Stomach (tissue), 9 donors: ENCODE data around the gene MAPK14. TPM values are rescaled to one million over a fixed set of nuclear protein-coding genes. Genes with fewer than 3 reads are reported as not detected.
"Not testable (repeated sequence)": the region's sequence is repeated elsewhere in the genome, so short reads cannot be mapped to it uniquely, and the experiment has no call there.

ENCODE experiments used
- DNase-seq, 2 donors: peaks; one replicate each; pipeline versions ENCODE4 v3.0.0 to v3.0.0-alpha.2; 2013 to 2019
- H3K27ac ChIP-seq, 5 donors: fragments of 200-600 bp in 4 of 5; sonication (generic) in 4 of 5; one replicate each; pipeline ENCODE4 v1.5.1; 2013 to 2019; ENCODE audit warnings: mild to moderate bottlenecking in 1 of 5, moderate library complexity in 1 of 5
- H3K27me3 ChIP-seq, 3 donors: fragments of 200-600 bp; sonication (generic); one replicate each; pipeline ENCODE4 v1.5.1; 2017 to 2019; ENCODE audit warnings: mixed run types in 1 of 3
- H3K36me3 ChIP-seq, 4 donors: fragments of 200-600 bp; sonication (generic); 1 replicate in 3 of 4; 2 replicates in 1 of 4; pipeline ENCODE4 v1.5.1; 2016 to 2019
- H3K4me1 ChIP-seq, 4 donors: fragments of 200-600 bp; sonication (generic); one replicate each; pipeline ENCODE4 v1.5.1; 2016 to 2019
- H3K4me3 ChIP-seq, 4 donors: fragments of 200-600 bp; sonication (generic) in 3 of 4; one replicate each; pipeline ENCODE4 v1.5.1; 2016 to 2019; ENCODE audit warnings: mild to moderate bottlenecking in 1 of 4
- H3K9me3 ChIP-seq, 4 donors: fragments of 200-600 bp; sonication (generic); one replicate each; pipeline ENCODE4 v1.5.1; 2016 to 2019
- CTCF ChIP-seq, 7 experiments: fragments of 450-650 bp in 4 of 7; fragments of 200-600 bp in 3 of 7; sonication (generic) in 3 of 7; IDR thresholded peaks; one replicate each; pipeline ENCODE4 v1.5.1; 2016 to 2019; ENCODE audit warnings: antibody characterized with exemption in 7 of 7, control low read depth in 2 of 7, mild to moderate bottlenecking in 1 of 7
- EP300 ChIP-seq: sonication (generic); formaldehyde crosslinking; IDR thresholded peaks from one replicate; pipeline ENCODE4 v1.6.1; 2017; ENCODE audit warnings: antibody characterized with exemption
- POLR2A ChIP-seq, 4 donors: fragments of 450-650 bp; IDR thresholded peaks; one replicate each; pipeline ENCODE4 v1.6.1; 2016; ENCODE audit warnings: antibody characterized with exemption in 4 of 4, control low read depth in 2 of 4, mild to moderate bottlenecking in 1 of 4, moderate library complexity in 1 of 4
- POLR2AphosphoS5 ChIP-seq, 3 donors: sonication (generic); formaldehyde crosslinking; IDR thresholded peaks; one replicate each; pipeline ENCODE4 v1.6.1; 2016; ENCODE audit warnings: antibody characterized with exemption in 3 of 3
- WGBS, 5 donors: extraction: QIAGEN DNeasy Blood & Tissue Kit in 3 of 5; methylation state at CpG; one replicate each; pipeline versions ENCODE4 v1.1.5 to v1.1.7; 2013 to 2018; 5-methylcytosine and 5-hydroxymethylcytosine counted together
- intact Hi-C: fragments of 100-400 bp; cut with DNase I; formaldehyde crosslinking; loops from one replicate; pipeline ENCODE4 v1.15.1; 2023; ENCODE audit warnings: low total_unique reads
- polyA plus RNA-seq, 3 donors: library from polyadenylated mRNA; stranded (reverse); fragments of 200-250 nt; gene quantifications; one replicate each; pipeline ENCODE4 v1.2.3, GENCODE V29; 2013
- total RNA-seq, 5 donors: library from RNA; depleted of rRNA; stranded (reverse); fragments of >200 nt; gene quantifications; one replicate each; pipeline versions ENCODE4 v1.1.0 to v1.2.3, GENCODE V29; 2014 to 2016
- donor health status: healthy with polysubstance abuse.
- donor health status: Bipolar disorder and iron deficiency.
- donor health status: healthy.

The MAPK14 gene
- total and polyA plus RNA-seq, 8 donors: 12.3 to 297 (median 35.9) TPM

GRCh38 chr6:36126553-36127458, 99.2 kb downstream of the MAPK14 start:
- 72 to 81% (median 77%) methylated on average over 10 of the region's 10 CpGs for WGBS, 5 donors
- no peak for TF ChIP-seq EP300
- no peak for TF ChIP-seq CTCF (IDR thresholded peaks at IDR 0.05)
- TF ChIP-seq POLR2A (IDR thresholded peaks at IDR 0.05): no peak
- no peak for TF ChIP-seq POLR2AphosphoS5 (IDR thresholded peaks at IDR 0.05)
- intact Hi-C loops: no loop called here
- H3K4me1 ChIP-seq: peaks cover 19 to 59% (median 32%) of the 10 kb centered on the region in 4 donors
- no peak for DNase-seq
- H3K27me3 ChIP-seq: peaks cover 0 to 24% (median 0%) of the 10 kb centered on the region in 3 donors
- no peaks in the 10 kb centered on the region for H3K36me3 ChIP-seq
- peak overlapping the region in 3 of 5 donors; percentile 26 to 39 (median 29) for H3K27ac ChIP-seq
- no peak overlapping the region for H3K4me3 ChIP-seq
- no peaks in the 10 kb centered on the region for H3K9me3 ChIP-seq

- intact Hi-C loops: no loop called here
- peaks cover 24 to 60% (median 38%) of the 10 kb centered on the region in 4 donors for H3K4me1 ChIP-seq
- H3K27me3 ChIP-seq: peaks cover 0 to 24% (median 0%) of the 10 kb centered on the region in 3 donors
- peaks cover 0 to 2% (median 0%) of the 10 kb centered on the region in 4 donors for H3K36me3 ChIP-seq
- H3K9me3 ChIP-seq: no peaks in the 10 kb centered on the region
- H3K27ac ChIP-seq: peak overlapping the region in 3 of 5 donors; percentile 29 to 39 (median 36)
- DNase-seq: peak in 1 of 2 donors; percentile 41
- no peak overlapping the region for H3K4me3 ChIP-seq
- no peak for TF ChIP-seq POLR2A (IDR thresholded peaks at IDR 0.05)
- no peak for TF ChIP-seq CTCF (IDR thresholded peaks at IDR 0.05)
- no peak for TF ChIP-seq EP300
- TF ChIP-seq POLR2AphosphoS5 (IDR thresholded peaks at IDR 0.05): peak in 1 of 3 donors; percentile 33
- WGBS, 5 donors: 79 to 90% (median 84%) methylated on average over 8 of the region's 8 CpGs
Observed at GRCh38 chr6:36127462-36128016, 99.9 kb downstream of the MAPK14 start.

DNA sequence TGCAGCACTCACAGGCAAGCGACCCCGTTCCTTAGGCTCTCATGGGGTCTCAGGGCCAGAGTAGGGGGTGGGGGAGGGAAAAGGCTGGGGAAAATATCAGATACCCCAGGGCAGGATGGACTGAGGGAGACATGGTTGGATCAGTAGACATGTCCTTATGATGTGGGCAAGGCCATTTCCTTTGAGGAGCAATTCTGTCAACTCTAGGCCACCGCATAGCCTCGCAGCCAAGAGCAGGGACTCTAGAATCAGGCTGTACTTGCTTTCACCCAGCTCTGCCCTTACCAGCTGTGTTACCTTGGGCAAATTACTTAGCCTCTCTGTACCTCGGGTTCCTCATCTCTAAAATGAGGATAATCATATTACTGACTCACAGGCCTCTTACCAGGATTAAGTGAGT, 100.5 kb downstream of the MAPK14 start:
- Histone ChIP-seq H3K27me3 (peaks cover 0 to 24% (median 0%) of the 10 kb centered on the region in 3 donors), H3K36me3 (peaks cover 0 to 8% (median 0%) of the 10 kb centered on the region in 4 donors), H3K4me3 (no peak overlapping the region), H3K4me1 (peaks cover 24 to 65% (median 42%) of the 10 kb centered on the region in 4 donors), H3K9me3 (no peaks in the 10 kb centered on the region), H3K27ac (peak overlapping the region in 3 of 5 donors; percentile 29 to 39 (median 36))
- DNase-seq: no peak
- no peak for TF ChIP-seq CTCF (IDR thresholded peaks at IDR 0.05)
- TF ChIP-seq POLR2A (IDR thresholded peaks at IDR 0.05): no peak
- TF ChIP-seq EP300: no peak
- no peak for TF ChIP-seq POLR2AphosphoS5 (IDR thresholded peaks at IDR 0.05)
- intact Hi-C loops: no loop called here
- 91 to 95% (median 95%) methylated on average over 5 of the region's 5 CpGs for WGBS, 5 donors

- TF ChIP-seq EP300 (no peak), CTCF (IDR thresholded peaks at IDR 0.05) (no peak), POLR2A (IDR thresholded peaks at IDR 0.05) (no peak), POLR2AphosphoS5 (IDR thresholded peaks at IDR 0.05) (no peak)
- H3K36me3 ChIP-seq: peaks cover 0 to 8% (median 0%) of the 10 kb centered on the region in 4 donors
Observed at GRCh38 chr6:36128793-36129192, 101.2 kb downstream of the MAPK14 start.

GRCh38 chr6:36129334-36129733, 101.7 kb downstream of the MAPK14 start:
- H3K27me3 ChIP-seq: peaks cover 0 to 24% (median 0%) of the 10 kb centered on the region in 3 donors
- H3K27ac ChIP-seq: peak overlapping the region in 1 of 5 donors; percentile 90
- H3K36me3 ChIP-seq: peaks cover 0 to 11% (median 0%) of the 10 kb centered on the region in 4 donors
- H3K9me3 ChIP-seq, intact Hi-C loops, H3K4me3 ChIP-seq, DNase-seq: not testable (repeated sequence)
- peaks cover 13 to 57% (median 32%) of the 10 kb centered on the region in 4 donors for H3K4me1 ChIP-seq
- WGBS, 5 donors: 88 to 95% (median 92%) methylated on average over 16 of the region's 16 CpGs

More at GRCh38 chr6:36128793-36129192, 101.2 kb downstream of the MAPK14 start:
- H3K9me3 ChIP-seq: no peaks in the 10 kb centered on the region
- peaks cover 19 to 62% (median 37%) of the 10 kb centered on the region in 4 donors for H3K4me1 ChIP-seq
- DNase-seq: no peak
- 94 to 100% (median 99%) methylated on average over 3 of the region's 3 CpGs for WGBS, 5 donors
- intact Hi-C loops: no loop called here
- H3K4me3 ChIP-seq: no peak overlapping the region
- H3K27me3 ChIP-seq: peaks cover 0 to 24% (median 0%) of the 10 kb centered on the region in 3 donors
- H3K27ac ChIP-seq: no peak overlapping the region
